H1 (cell line): Measurements from ENCODE around the gene ZFAND3. TPM values are rescaled to one million over a fixed set of nuclear protein-coding genes. Genes with fewer than 3 reads are reported as not detected.

Experiments used
- CEBPB ChIP-seq: IDR thresholded peaks from 2 replicates; pipeline ENCODE4 v1.6.1; 2012; ENCODE audit warnings: low read depth, low read length
- CHD2 ChIP-seq: IDR thresholded peaks from 2 replicates; pipeline ENCODE4 v1.6.1; 2012; ENCODE audit warnings: low read length, improper control_type of control experiment
- CREB1 ChIP-seq: IDR thresholded peaks from 2 replicates; pipeline ENCODE4 v1.6.1; 2012; ENCODE audit warnings: inconsistent platforms
- CTBP2 ChIP-seq: IDR thresholded peaks from 2 replicates; pipeline ENCODE4 v1.7.0; 2011; ENCODE audit warnings: borderline replicate concordance, mild to moderate bottlenecking, moderate library complexity, mixed read lengths, low read length; ENCODE audit not compliant: insufficient read depth, insufficient read length
- HDAC2 ChIP-seq, 2 experiments: fragments of 300-600 bp in 1 of 2; sonication (generic) in 1 of 2; IDR thresholded peaks; 2 replicates each; pipeline ENCODE4 v1.6.1; 2011 to 2012; ENCODE audit warnings: low read depth in 2 of 2, low read length in 2 of 2, mild to moderate bottlenecking in 2 of 2, moderate library complexity in 2 of 2, borderline replicate concordance in 1 of 2, inconsistent platforms in 1 of 2
- polyA plus RNA-seq, 7 experiments: library from polyadenylated mRNA; depleted of rRNA in 3 of 7; stranded (reverse) in 5 of 7; unstranded in 2 of 7; fragments of >200 nt in 5 of 7; fragments of 200-250 nt in 2 of 7; gene quantifications; 1 replicate in 5 of 7; 2 replicates in 1 of 7; 4 replicates in 1 of 7; pipeline versions ENCODE4 v1.2.1 to v1.2.3, GENCODE V29; 2011 to 2013; ENCODE audit warnings: missing spikeins in 2 of 7, mixed read lengths in 2 of 7
- total RNA-seq: library from RNA; stranded (reverse); fragmentation: NEBNext Ultra II Directional; extraction: Animal tissue kit (Norgen Biotek cat#: 25700); gene quantifications from 2 replicates; pipeline ENCODE4 v1.2.1, GENCODE V29; 2021

Gene ZFAND3
- total and polyA plus RNA-seq, 2 of the 8 experiments (the other 6 are each of a cell fraction or from before 2014, with no cell fraction given), result 13.0 to 51.3 TPM

DNA sequence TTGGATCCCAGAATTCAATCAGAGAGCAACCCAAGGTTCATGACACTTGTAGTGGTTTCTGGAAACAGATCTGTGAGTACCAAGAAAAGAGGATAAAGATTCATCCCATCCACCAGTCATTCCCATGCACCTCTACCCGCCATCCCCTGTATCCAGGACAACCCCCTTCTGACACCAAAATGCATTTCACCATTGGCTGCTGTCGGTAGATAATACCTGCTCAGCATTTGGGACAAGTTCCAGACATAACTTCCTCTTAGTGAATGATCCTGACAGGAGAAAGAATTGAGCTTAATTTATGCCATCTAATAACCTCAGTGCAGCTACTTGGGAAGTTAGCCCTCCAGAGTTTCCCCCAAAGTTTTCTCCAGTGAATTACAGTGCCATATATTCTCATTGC is 329.1 kb downstream of the ZFAND3 start (continued):
- TF ChIP-seq HDAC2 (IDR thresholded peaks at IDR 0.05; ENCODE audit: borderline replicate concordance in 1 of 2, low read depth in 2 of 2, low read length in 2 of 2) (no peak), CEBPB (no peak), CTBP2 (no peak), CHD2 (no peak), CREB1 (no peak)
- TF ChIP-seq, all 59 proteins: peak for 0
